ENCODE measurements around the gene DDIT4. TPM values are rescaled to one million over a fixed set of nuclear protein-coding genes. Genes with fewer than 3 reads are reported as not detected.
"Not testable (repeated sequence)": the region's sequence is repeated elsewhere in the genome, so short reads cannot be mapped to it uniquely, and the experiment has no call there.

The DDIT4 gene
- total and polyA plus RNA-seq, 7 experiments from 2014 or later, result 25.4 to 335 (median 135) TPM

GRCh38 chr10:72264536-72264935 is 9.2 kb upstream of the DDIT4 start:
- H3K27ac Mint-ChIP-seq, result peak overlapping the region; percentile 38 to 95 (median 87)
- no peaks in the 10 kb centered on the region for H3K9me3 ChIP-seq (ENCODE audit: control insufficient read depth in 2 of 3, low read length in 3 of 3)
- no peaks in the 10 kb centered on the region for H3K36me3 Mint-ChIP-seq
- H3K27me3 Mint-ChIP-seq, result no peaks in the 10 kb centered on the region
- no peak overlapping the region for H3K4me3 ChIP-seq (ENCODE audit: low read length)
- H3K27me3 ChIP-seq (ENCODE audit: control insufficient read depth in 2 of 2, insufficient read depth in 2 of 2, low read length in 2 of 2), result no peaks in the 10 kb centered on the region
- ATAC-seq, result no peak
- intact Hi-C loops (cut with micrococcal nuclease), result loop anchor here (5.0 kb wide), 2 partner anchors 177 to 412 kb away; partner anchors contain the start of genes PSAP (in 1 of the 2) and SPOCK2 (in 1 of the 2)
- peak overlapping the region in 2 of 10 donors; percentile 26 to 47 for H3K4me3 Mint-ChIP-seq
- H3K4me1 Mint-ChIP-seq, result peaks cover 14 to 62% (median 49%) of the 10 kb centered on the region in 7 donors
- POLR2A ChIA-PET, result interaction anchor here (0.7 to 18.6 kb wide), 6 partner anchors 9 to 55 kb away, joined by 3 to 219 read pairs (median 5); partner anchors contain the start of genes ANAPC16, ASCC1 and DDIT4
- H3K27ac ChIP-seq (ENCODE audit: low read depth, low read length), result peak overlapping the region; percentile 4
- CTCF ChIA-PET, result interaction anchor here (1.0 to 9.3 kb wide), 4 partner anchors 10 to 70 kb away, joined by 3 to 46 read pairs (median 5); partner anchors contain the start of gene DDIT4
- H3K36me3 ChIP-seq (ENCODE audit: control insufficient read depth in 2 of 3, insufficient read depth in 3 of 3, low read length in 3 of 3), result no peaks in the 10 kb centered on the region
- no peak for DNase-seq
- peaks cover 35 to 39% of the 10 kb centered on the region in 2 donors for H3K4me1 ChIP-seq (ENCODE audit: control insufficient read depth in 2 of 2, insufficient read depth in 2 of 2, low read length in 2 of 2)
- H3K9me3 Mint-ChIP-seq, result no peaks in the 10 kb centered on the region

DNA sequence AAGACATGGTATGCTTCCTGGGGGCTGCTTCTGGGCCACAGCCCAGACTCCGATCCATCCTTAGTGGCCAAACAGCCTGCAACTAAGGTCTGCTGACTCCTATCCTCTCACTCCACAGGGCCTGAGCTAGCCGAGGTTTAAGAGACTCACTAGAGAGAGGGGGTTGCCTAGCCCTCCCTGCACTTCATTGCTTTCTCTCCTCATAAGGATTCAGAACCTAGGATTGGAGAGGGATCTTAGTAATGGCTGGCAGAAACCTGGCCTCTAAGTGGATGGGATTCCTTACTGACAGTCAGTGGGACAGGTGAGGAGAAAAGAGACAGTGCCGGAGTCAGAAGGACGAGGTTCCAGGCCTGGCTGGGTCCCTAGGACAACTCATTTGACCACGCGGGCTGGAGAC is 8.2 kb upstream of the DDIT4 start:
- peak overlapping the region; percentile 17 for H3K27ac ChIP-seq (ENCODE audit: low read depth, low read length)
- no peaks in the 10 kb centered on the region for H3K27me3 ChIP-seq (ENCODE audit: control insufficient read depth in 2 of 2, insufficient read depth in 2 of 2, low read length in 2 of 2)
- no peaks in the 10 kb centered on the region for H3K36me3 ChIP-seq (ENCODE audit: control insufficient read depth in 2 of 3, insufficient read depth in 3 of 3, low read length in 3 of 3)
- CTCF ChIA-PET, result interaction anchor here (1.6 to 9.3 kb wide), 2 partner anchors 9 to 72 kb away, joined by 5 to 46 read pairs; partner anchors contain the start of gene DDIT4
- no peaks in the 10 kb centered on the region for H3K36me3 Mint-ChIP-seq
- no peak for DNase-seq
- ATAC-seq, result no peak
- no peak overlapping the region for H3K4me3 ChIP-seq (ENCODE audit: low read length)
- no peaks in the 10 kb centered on the region for H3K9me3 Mint-ChIP-seq
- H3K4me1 ChIP-seq (ENCODE audit: control insufficient read depth in 2 of 2, insufficient read depth in 2 of 2, low read length in 2 of 2), result peaks cover 25 to 30% of the 10 kb centered on the region in 2 donors
- intact Hi-C loops (cut with micrococcal nuclease), result no loop called here
- H3K4me1 Mint-ChIP-seq, result peaks cover 10 to 56% (median 44%) of the 10 kb centered on the region in 7 donors
- POLR2A ChIA-PET, result interaction anchor here (1.0 to 2.0 kb wide), 4 partner anchors 9 to 54 kb away, joined by 3 to 6 read pairs (median 4); no protein-coding TSS in a partner anchor
- peak overlapping the region in 7 of 9 donors; percentile 69 to 95 (median 77) for H3K27ac Mint-ChIP-seq
- H3K9me3 ChIP-seq (ENCODE audit: control insufficient read depth in 2 of 3, low read length in 3 of 3), result no peaks in the 10 kb centered on the region
- no peaks in the 10 kb centered on the region for H3K27me3 Mint-ChIP-seq
- H3K4me3 Mint-ChIP-seq, result peak overlapping the region in 2 of 10 donors; percentile 5 to 51

DNA sequence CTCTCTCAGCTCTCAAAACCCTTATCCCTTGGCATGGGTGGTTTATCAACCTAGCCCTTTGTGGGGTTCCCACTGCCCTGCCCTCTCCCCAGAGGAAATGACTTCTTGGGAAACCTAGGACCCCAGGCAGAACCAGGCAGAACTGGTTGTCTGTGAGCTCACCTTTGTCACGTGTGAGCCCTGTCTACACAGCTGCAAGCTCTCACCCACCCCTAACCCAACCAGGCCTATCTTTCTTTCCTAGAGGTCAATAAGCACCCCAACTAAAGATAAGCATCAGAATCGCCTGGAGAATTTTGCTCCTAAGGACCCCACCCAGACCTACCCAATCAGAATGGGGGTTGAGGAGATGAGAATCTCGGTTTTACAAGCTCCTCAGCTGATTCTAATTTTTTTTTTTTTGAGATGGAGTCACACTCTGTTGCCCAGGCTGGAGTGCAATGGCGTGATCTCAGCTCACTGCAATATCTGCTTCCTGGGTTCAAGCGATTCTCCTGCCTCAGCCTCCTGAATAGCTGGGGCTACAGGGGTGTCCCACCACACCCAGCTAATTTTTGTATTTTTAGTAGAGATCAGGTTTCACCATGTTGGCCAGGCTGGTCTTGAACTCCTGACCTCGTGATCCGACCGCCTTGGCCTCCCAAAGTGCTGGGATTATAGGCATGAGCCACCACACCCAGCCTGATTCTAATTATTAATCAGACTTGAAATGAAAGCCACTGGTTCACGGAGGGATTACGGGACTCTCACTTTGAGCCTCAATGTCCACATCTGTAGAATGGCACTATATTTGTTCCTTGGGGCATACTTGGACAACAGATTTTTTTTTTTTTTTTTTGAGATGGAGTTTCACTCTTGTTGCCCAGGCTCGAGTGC is 7.5 kb upstream of the DDIT4 start:
- Histone ChIP-seq H3K4me1 (ENCODE audit: control insufficient read depth in 2 of 2, insufficient read depth in 2 of 2, low read length in 2 of 2) (peaks cover 24 to 28% of the 10 kb centered on the region in 2 donors), H3K27ac (ENCODE audit: low read depth, low read length) (peak overlapping the region; percentile 17), H3K9me3 (ENCODE audit: control insufficient read depth in 2 of 3, low read length in 3 of 3) (no peaks in the 10 kb centered on the region), H3K4me3 (ENCODE audit: low read length) (no peak overlapping the region), H3K27me3 (ENCODE audit: control insufficient read depth in 2 of 2, insufficient read depth in 2 of 2, low read length in 2 of 2) (no peaks in the 10 kb centered on the region), H3K36me3 (ENCODE audit: control insufficient read depth in 2 of 3, insufficient read depth in 3 of 3, low read length in 3 of 3) (no peaks in the 10 kb centered on the region)
- H3K27ac Mint-ChIP-seq, result peak overlapping the region in 7 of 9 donors; percentile 69 to 95 (median 77)
- no peak for DNase-seq
- ChIA-PET CTCF (interaction anchor here (1.6 to 9.3 kb wide), 2 partner anchors 9 to 71 kb away, joined by 5 to 46 read pairs; partner anchors contain the start of gene DDIT4), POLR2A (interaction anchor here (0.7 to 1.8 kb wide), 7 partner anchors 9 to 69 kb away, joined by 3 to 5 read pairs (median 3); no protein-coding TSS in a partner anchor)
- no peaks in the 10 kb centered on the region for H3K36me3 Mint-ChIP-seq
- peaks cover 11 to 57% (median 41%) of the 10 kb centered on the region in 7 donors for H3K4me1 Mint-ChIP-seq
- no peaks in the 10 kb centered on the region for H3K27me3 Mint-ChIP-seq
- H3K9me3 Mint-ChIP-seq, result no peaks in the 10 kb centered on the region
- ATAC-seq, result no peak
- intact Hi-C loops (cut with micrococcal nuclease), result no loop called here
- no peak overlapping the region for H3K4me3 Mint-ChIP-seq

DNA sequence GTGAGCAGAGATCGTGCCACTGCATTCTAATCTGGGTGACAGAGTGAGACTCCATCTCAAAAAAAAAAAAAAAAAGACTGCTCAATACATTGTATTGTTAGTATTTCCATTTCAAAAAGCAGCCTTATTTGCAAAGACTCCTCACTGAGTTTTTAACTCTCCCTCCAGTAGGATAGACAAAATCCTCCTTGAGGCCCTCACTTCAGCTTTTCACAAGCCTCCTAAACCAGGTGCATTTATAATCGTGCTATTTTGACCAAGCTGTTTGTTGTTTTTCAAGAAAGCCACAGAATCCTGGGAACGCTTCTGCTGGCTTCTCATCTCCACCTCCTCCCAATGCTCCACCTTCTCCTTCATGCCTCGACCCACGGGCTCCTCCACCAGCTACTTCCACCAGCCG is 6.3 kb upstream of the DDIT4 start:
- Mint-ChIP-seq H3K9me3 (no peaks in the 10 kb centered on the region), H3K4me3 (no peak overlapping the region), H3K27ac (peak overlapping the region in 2 of 9 donors; percentile 46 to 55), H3K4me1 (peaks cover 14 to 57% (median 38%) of the 10 kb centered on the region in 7 donors), H3K27me3 (no peaks in the 10 kb centered on the region), H3K36me3 (no peaks in the 10 kb centered on the region)
- DNase-seq (no peak), ATAC-seq (no peak)
- CTCF ChIA-PET, result no interaction called here
- Histone ChIP-seq H3K4me3 (ENCODE audit: low read length) (no peak overlapping the region), H3K27me3 (ENCODE audit: control insufficient read depth in 2 of 2, insufficient read depth in 2 of 2, low read length in 2 of 2) (no peaks in the 10 kb centered on the region), H3K4me1 (ENCODE audit: control insufficient read depth in 2 of 2, insufficient read depth in 2 of 2, low read length in 2 of 2) (peaks cover 13 to 18% of the 10 kb centered on the region in 2 donors), H3K9me3 (ENCODE audit: control insufficient read depth in 2 of 3, low read length in 3 of 3) (no peaks in the 10 kb centered on the region), H3K27ac (ENCODE audit: low read depth, low read length) (no peak overlapping the region), H3K36me3 (ENCODE audit: control insufficient read depth in 2 of 3, insufficient read depth in 3 of 3, low read length in 3 of 3) (no peaks in the 10 kb centered on the region)
- POLR2A ChIA-PET, result interaction anchor here (0.7 to 1.8 kb wide), 4 partner anchors 13 to 161 kb away, joined by 3 to 5 read pairs (median 4); no protein-coding TSS in a partner anchor
- intact Hi-C loops (cut with micrococcal nuclease), result no loop called here

- peaks cover 14 to 57% (median 41%) of the 10 kb centered on the region in 7 donors for H3K4me1 Mint-ChIP-seq
- H3K27ac Mint-ChIP-seq, result peak overlapping the region in 2 of 9 donors; percentile 46 to 55
- CTCF ChIA-PET, result no interaction called here
- Histone ChIP-seq H3K27me3 (ENCODE audit: control insufficient read depth in 2 of 2, insufficient read depth in 2 of 2, low read length in 2 of 2) (no peaks in the 10 kb centered on the region), H3K36me3 (ENCODE audit: control insufficient read depth in 2 of 3, insufficient read depth in 3 of 3, low read length in 3 of 3) (no peaks in the 10 kb centered on the region), H3K9me3 (ENCODE audit: control insufficient read depth in 2 of 3, low read length in 3 of 3) (no peaks in the 10 kb centered on the region), H3K27ac (ENCODE audit: low read depth, low read length) (no peak overlapping the region), H3K4me3 (ENCODE audit: low read length) (no peak overlapping the region), H3K4me1 (ENCODE audit: control insufficient read depth in 2 of 2, insufficient read depth in 2 of 2, low read length in 2 of 2) (peaks cover 10 to 19% of the 10 kb centered on the region in 2 donors)
- ATAC-seq, result no peak
- POLR2A ChIA-PET, result interaction anchor here (0.7 to 1.8 kb wide), 2 partner anchors 13 to 161 kb away, joined by 4 to 5 read pairs; no protein-coding TSS in a partner anchor
- no peak for DNase-seq
- H3K9me3 Mint-ChIP-seq, result no peaks in the 10 kb centered on the region
- intact Hi-C loops (cut with micrococcal nuclease), result no loop called here
- H3K27me3 Mint-ChIP-seq, result no peaks in the 10 kb centered on the region
- H3K4me3 Mint-ChIP-seq, result no peak overlapping the region
- H3K36me3 Mint-ChIP-seq, result no peaks in the 10 kb centered on the region
These were observed 5.8 kb upstream of the DDIT4 start for GRCh38 chr10:72267819-72268399.

DNA sequence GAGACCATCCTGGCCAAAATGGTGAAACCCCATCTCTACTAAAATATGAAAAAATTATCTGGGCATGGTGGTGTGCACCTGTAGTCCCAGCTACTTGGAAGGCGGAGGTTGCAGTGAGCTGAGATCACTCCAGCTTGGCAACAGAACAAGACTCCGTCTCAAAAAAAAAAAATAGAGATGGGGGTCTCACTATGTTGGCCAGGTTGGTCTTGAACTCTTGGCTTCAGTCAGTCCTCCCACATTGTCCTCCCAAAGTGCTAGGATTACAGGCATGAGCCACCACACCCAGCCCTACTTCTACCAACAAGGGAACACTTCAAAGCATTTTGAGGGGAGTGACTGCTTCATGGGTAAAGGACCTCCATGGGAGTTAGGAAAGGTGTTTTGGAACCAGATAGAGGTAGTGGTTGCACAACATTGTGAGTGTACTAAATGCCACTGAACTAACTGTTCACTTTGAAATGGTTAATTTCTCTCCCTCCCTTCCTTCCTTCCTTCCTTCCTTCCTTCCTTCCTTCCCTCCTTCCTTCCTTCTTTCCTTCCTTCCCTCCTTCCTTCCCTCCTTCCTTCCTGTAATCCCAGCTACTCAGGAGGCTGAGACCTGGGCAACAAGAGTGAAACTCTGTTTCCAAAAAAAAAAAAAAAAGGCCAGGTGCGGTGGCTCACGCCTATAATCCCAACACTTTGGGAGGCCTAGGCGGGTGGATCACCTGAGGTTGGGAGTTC is 5.1 kb upstream of the DDIT4 start:
- H3K9me3 ChIP-seq (ENCODE audit: control insufficient read depth in 2 of 3, low read length in 3 of 3); H3K27me3 ChIP-seq (ENCODE audit: control insufficient read depth in 2 of 2, insufficient read depth in 2 of 2, low read length in 2 of 2); H3K4me3 ChIP-seq (ENCODE audit: low read length); H3K27me3 Mint-ChIP-seq; H3K36me3 ChIP-seq (ENCODE audit: control insufficient read depth in 2 of 3, insufficient read depth in 3 of 3, low read length in 3 of 3); H3K9me3 Mint-ChIP-seq; intact Hi-C loops (cut with micrococcal nuclease); DNase-seq; H3K36me3 Mint-ChIP-seq; H3K27ac ChIP-seq (ENCODE audit: low read depth, low read length); ATAC-seq: not testable (repeated sequence)
- ChIA-PET CTCF (interaction anchor here (0.6 kb wide), 2 partner anchors 176 to 845 kb away, joined by 3 to 4 read pairs; no protein-coding TSS in a partner anchor), POLR2A (interaction anchor here (1.2 to 9.7 kb wide), 2 partner anchors 13 to 23 kb away, joined by 3 to 219 read pairs; no protein-coding TSS in a partner anchor)
- peak overlapping the region in 2 of 9 donors; percentile 32 to 36 for H3K27ac Mint-ChIP-seq
- H3K4me1 ChIP-seq (ENCODE audit: control insufficient read depth in 2 of 2, insufficient read depth in 2 of 2, low read length in 2 of 2), result peaks cover 3 to 12% of the 10 kb centered on the region in 2 donors
- H3K4me3 Mint-ChIP-seq, result peak overlapping the region in 1 of 10 donors; percentile 38
- H3K4me1 Mint-ChIP-seq, result peaks cover 13 to 53% (median 39%) of the 10 kb centered on the region in 7 donors

All from naive thymus-derived CD4-positive, alpha-beta T cell (primary cell).